Memory B cell (primary cell): ENCODE data around the gene TPP2.

Experiments
- ATAC-seq: fragments of 150-1000 bp; cut with Tn5 transposase; 2 replicates; pipeline ENCODE4 v1.10.0; 2021; ENCODE audit warnings: low read depth, mild to moderate bottlenecking, moderate library complexity
- DNase-seq, 2 donors: peaks; one replicate each; pipeline ENCODE4 v3.0.0; 2022; ENCODE audit warnings: low spot score in 2 of 2
- H3K27ac Mint-ChIP-seq: one replicate; pipeline ENCODE4 v1.8.0; 2022; ENCODE audit warnings: mild to moderate bottlenecking, moderate library complexity, mixed read lengths
- H3K27me3 Mint-ChIP-seq: one replicate; pipeline ENCODE4 v1.8.0; 2022; ENCODE audit warnings: mixed read lengths
- H3K36me3 Mint-ChIP-seq: one replicate; pipeline ENCODE4 v1.8.0; 2022; ENCODE audit warnings: mild to moderate bottlenecking, mixed read lengths
- H3K4me1 Mint-ChIP-seq: one replicate; pipeline ENCODE4 v1.8.0; 2022; ENCODE audit warnings: mixed read lengths
- H3K4me3 Mint-ChIP-seq: one replicate; pipeline ENCODE4 v1.8.0; 2022; ENCODE audit warnings: mild to moderate bottlenecking, moderate library complexity, mixed read lengths
- H3K9me3 Mint-ChIP-seq: one replicate; pipeline ENCODE4 v1.8.0; 2022; ENCODE audit warnings: mixed read lengths

The TPP2 gene

GRCh38 chr13:102651892-102652291 lies 55.1 kb downstream of the TPP2 start:
- Mint-ChIP-seq H3K27ac (no peak overlapping the region), H3K9me3 (no peaks in the 10 kb centered on the region), H3K4me1 (no peaks in the 10 kb centered on the region), H3K36me3 (peaks cover 15% of the 10 kb centered on the region), H3K4me3 (no peak overlapping the region), H3K27me3 (no peaks in the 10 kb centered on the region)
- ATAC-seq, result no peak
- DNase-seq, result no peak

- Mint-ChIP-seq H3K27ac (no peak overlapping the region), H3K9me3 (no peaks in the 10 kb centered on the region), H3K4me3 (no peak overlapping the region), H3K27me3 (no peaks in the 10 kb centered on the region), H3K36me3 (peaks cover 19% of the 10 kb centered on the region), H3K4me1 (no peaks in the 10 kb centered on the region)
- ATAC-seq (no peak), DNase-seq (no peak)
Measured at GRCh38 chr13:102654756-102655155, 58.0 kb downstream of the TPP2 start.

GRCh38 chr13:102657630-102658029 lies 60.8 kb downstream of the TPP2 start:
- no peak for ATAC-seq
- Mint-ChIP-seq H3K9me3 (no peaks in the 10 kb centered on the region), H3K36me3 (peaks cover 27% of the 10 kb centered on the region)

GRCh38 chr13:102658660-102659059 lies 61.9 kb downstream of the TPP2 start:
- no peak for DNase-seq
- no peak for ATAC-seq
- Mint-ChIP-seq H3K36me3 (peaks cover 25% of the 10 kb centered on the region), H3K9me3 (no peaks in the 10 kb centered on the region), H3K27me3 (no peaks in the 10 kb centered on the region), H3K4me1 (no peaks in the 10 kb centered on the region), H3K27ac (no peak overlapping the region), H3K4me3 (no peak overlapping the region)

More at GRCh38 chr13:102657630-102658029, 60.8 kb downstream of the TPP2 start:
- H3K27ac Mint-ChIP-seq, result no peak overlapping the region
- no peak overlapping the region for H3K4me3 Mint-ChIP-seq
- no peaks in the 10 kb centered on the region for H3K4me1 Mint-ChIP-seq
- no peak for DNase-seq
- no peaks in the 10 kb centered on the region for H3K27me3 Mint-ChIP-seq

- Mint-ChIP-seq H3K27ac (no peak overlapping the region), H3K27me3 (no peaks in the 10 kb centered on the region), H3K9me3 (no peaks in the 10 kb centered on the region), H3K4me1 (no peaks in the 10 kb centered on the region), H3K4me3 (no peak overlapping the region), H3K36me3 (peaks cover 30% of the 10 kb centered on the region)
- DNase-seq (no peak), ATAC-seq (no peak)
Measured at GRCh38 chr13:102659168-102659713, 62.5 kb downstream of the TPP2 start.

- Mint-ChIP-seq H3K4me3 (no peak overlapping the region), H3K27ac (no peak overlapping the region), H3K4me1 (no peaks in the 10 kb centered on the region), H3K9me3 (peaks cover 15% of the 10 kb centered on the region), H3K36me3 (peaks cover 52% of the 10 kb centered on the region), H3K27me3 (no peaks in the 10 kb centered on the region)
- ATAC-seq, result no peak
- DNase-seq, result no peak
Measured at GRCh38 chr13:102667023-102667422, 70.2 kb downstream of the TPP2 start.

GRCh38 chr13:102667911-102668310 lies 71.1 kb downstream of the TPP2 start:
- DNase-seq (no peak), ATAC-seq (no peak)
- Mint-ChIP-seq H3K27me3 (no peaks in the 10 kb centered on the region), H3K27ac (no peak overlapping the region), H3K9me3 (peaks cover 15% of the 10 kb centered on the region), H3K4me1 (no peaks in the 10 kb centered on the region), H3K4me3 (no peak overlapping the region), H3K36me3 (peaks cover 52% of the 10 kb centered on the region)

- Mint-ChIP-seq H3K4me1 (no peaks in the 10 kb centered on the region), H3K27ac (no peak overlapping the region), H3K9me3 (peaks cover 15% of the 10 kb centered on the region), H3K36me3 (peaks cover 49% of the 10 kb centered on the region), H3K4me3 (no peak overlapping the region), H3K27me3 (no peaks in the 10 kb centered on the region)
- DNase-seq (no peak), ATAC-seq (no peak)
Measured at GRCh38 chr13:102670130-102670529, 73.3 kb downstream of the TPP2 start.

GRCh38 chr13:102675115-102675514 lies 78.3 kb downstream of the TPP2 start:
- no peaks in the 10 kb centered on the region for H3K27me3 Mint-ChIP-seq
- no peak for DNase-seq
- no peak for ATAC-seq
- peaks cover 31% of the 10 kb centered on the region for H3K36me3 Mint-ChIP-seq
- H3K9me3 Mint-ChIP-seq, result peaks cover 2% of the 10 kb centered on the region
- H3K4me3 Mint-ChIP-seq, result no peak overlapping the region
- peaks cover 2% of the 10 kb centered on the region for H3K4me1 Mint-ChIP-seq
- H3K27ac Mint-ChIP-seq, result no peak overlapping the region

GRCh38 chr13:102677122-102677521 lies 80.3 kb downstream of the TPP2 start:
- no peaks in the 10 kb centered on the region for H3K27me3 Mint-ChIP-seq
- H3K4me3 Mint-ChIP-seq, result no peak overlapping the region
- ATAC-seq (no peak), DNase-seq (no peak)
- H3K4me1 Mint-ChIP-seq, result peaks cover 12% of the 10 kb centered on the region
- H3K36me3 Mint-ChIP-seq, result peaks cover 23% of the 10 kb centered on the region
- no peaks in the 10 kb centered on the region for H3K9me3 Mint-ChIP-seq
- peak overlapping the region; percentile 12 for H3K27ac Mint-ChIP-seq

- DNase-seq (no peak), ATAC-seq (no peak)
- Mint-ChIP-seq H3K36me3 (peaks cover 18% of the 10 kb centered on the region), H3K27ac (no peak overlapping the region), H3K9me3 (peaks cover 1% of the 10 kb centered on the region), H3K27me3 (no peaks in the 10 kb centered on the region), H3K4me1 (peaks cover 12% of the 10 kb centered on the region), H3K4me3 (no peak overlapping the region)
Measured at GRCh38 chr13:102678339-102679107, 81.7 kb downstream of the TPP2 start.

- no peak for ATAC-seq
- H3K27ac Mint-ChIP-seq, result peak overlapping the region; percentile 28
- no peak for DNase-seq
- H3K4me1 Mint-ChIP-seq, result peaks cover 12% of the 10 kb centered on the region
- H3K4me3 Mint-ChIP-seq, result no peak overlapping the region
- H3K9me3 Mint-ChIP-seq, result peaks cover 1% of the 10 kb centered on the region
- H3K36me3 Mint-ChIP-seq, result peaks cover 18% of the 10 kb centered on the region
- H3K27me3 Mint-ChIP-seq, result no peaks in the 10 kb centered on the region
Measured at GRCh38 chr13:102679449-102680132, 82.8 kb downstream of the TPP2 start.

- Mint-ChIP-seq H3K9me3 (peaks cover 1% of the 10 kb centered on the region), H3K27me3 (no peaks in the 10 kb centered on the region), H3K4me3 (no peak overlapping the region), H3K27ac (peak overlapping the region; percentile 28), H3K36me3 (peaks cover 18% of the 10 kb centered on the region), H3K4me1 (peaks cover 12% of the 10 kb centered on the region)
- ATAC-seq (no peak), DNase-seq (no peak)
Measured at GRCh38 chr13:102680133-102680717, 83.4 kb downstream of the TPP2 start.
